Spinal cord (tissue), 10 donors: ENCODE measurements around the gene CD48. TPM values are rescaled to one million over a fixed set of nuclear protein-coding genes. Genes with fewer than 3 reads are reported as not detected.

ENCODE experiments used
- DNase-seq, 6 donors: peaks; one replicate each; pipeline versions ENCODE4 v3.0.0 to v3.0.0-alpha.2; 2013 to 2015; ENCODE audit warnings: low spot score in 6 of 6, low read depth in 4 of 6
- H3K27ac ChIP-seq: one replicate; pipeline ENCODE4 v1.5.1; 2013; ENCODE audit warnings: low read depth, low read length, control low read depth
- H3K27me3 ChIP-seq: one replicate; pipeline ENCODE4 v1.6.1; 2013; ENCODE audit warnings: low read length; ENCODE audit not compliant: control insufficient read depth, insufficient read depth
- H3K36me3 ChIP-seq: one replicate; pipeline ENCODE4 v1.6.1; 2013; ENCODE audit warnings: low read length; ENCODE audit not compliant: control insufficient read depth, insufficient read depth
- H3K4me1 ChIP-seq: one replicate; pipeline ENCODE4 v1.6.1; 2013; ENCODE audit warnings: low read length; ENCODE audit not compliant: control insufficient read depth, insufficient read depth
- H3K4me3 ChIP-seq: one replicate; pipeline ENCODE4 v1.5.1; 2013; ENCODE audit warnings: low read depth, low read length, control low read depth
- H3K9me3 ChIP-seq: one replicate; pipeline ENCODE4 v1.6.1; 2013; ENCODE audit warnings: low read length; ENCODE audit not compliant: control insufficient read depth, insufficient read depth
- WGBS: methylation state at CpG from one replicate; pipeline ENCODE4 v1.1.5; 2013; ENCODE audit warnings: missing lambda C conversion rate; ENCODE audit not compliant: insufficient coverage; 5-methylcytosine and 5-hydroxymethylcytosine counted together
- polyA plus RNA-seq, 2 donors: library from polyadenylated mRNA; unstranded; fragments of 120-200 nt; gene quantifications; one replicate each; pipeline ENCODE4 v1.2.1, GENCODE V29; 2013; ENCODE audit not compliant: insufficient read length in 2 of 2
- total RNA-seq, 2 donors: library from RNA; depleted of rRNA in 1 of 2; stranded (reverse); fragments of 120-200 nt in 1 of 2; fragments of >200 nt in 1 of 2; gene quantifications; one replicate each; pipeline versions ENCODE4 v1.2.3 to v1.2.4, GENCODE V29; 2013 to 2014
- donor health status: healthy.

Gene CD48
- total and polyA plus RNA-seq, 4 donors, result 0.62 to 9.4 (median 1.1) TPM; not detected in 1

DNA sequence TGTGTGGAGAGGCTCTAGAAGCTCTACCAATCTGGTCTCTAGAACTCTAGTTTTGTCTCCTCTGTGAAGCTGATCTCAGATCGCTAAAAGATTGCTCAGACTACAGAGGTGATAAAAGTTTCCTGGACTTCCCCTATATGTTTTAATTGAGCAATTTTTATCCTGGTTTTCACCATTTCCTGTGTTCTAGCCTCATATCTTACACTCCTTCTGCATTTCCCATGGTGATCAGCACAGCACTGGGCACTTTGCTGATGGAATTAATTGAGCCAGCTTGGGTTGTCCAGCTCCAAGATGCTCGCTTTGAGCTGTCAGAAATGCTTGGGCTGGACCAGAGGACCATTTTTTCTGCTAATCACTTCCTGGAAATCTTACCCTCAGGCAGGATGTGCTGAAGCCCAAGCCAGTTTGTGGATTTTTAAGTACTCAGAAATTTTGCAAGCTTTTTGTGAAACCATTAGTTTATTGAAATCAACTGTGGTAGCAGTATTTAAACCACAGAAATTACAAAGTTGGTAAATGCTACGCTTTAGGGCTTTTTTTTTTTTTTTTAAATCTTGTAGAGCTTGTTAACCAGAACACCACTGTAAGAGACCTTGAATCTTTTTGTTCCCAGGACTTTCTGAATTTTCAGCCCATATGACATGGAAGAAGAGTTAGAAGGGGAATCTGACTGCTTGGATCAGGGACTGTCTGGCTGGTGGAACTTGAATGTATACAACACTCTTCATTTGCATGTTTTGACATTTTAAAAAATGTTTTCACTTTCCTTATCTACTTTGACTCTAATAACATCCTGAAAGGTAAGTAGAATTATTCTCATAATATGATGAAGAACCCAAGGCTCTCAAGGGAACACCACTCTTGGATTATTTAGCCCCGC is 28.4 kb downstream of the CD48 start:
- no peaks in the 10 kb centered on the region for H3K4me1 ChIP-seq
- H3K9me3 ChIP-seq, result no peaks in the 10 kb centered on the region
- H3K4me3 ChIP-seq, result no peak overlapping the region
- 83% methylated on average over 1 of the region's 4 CpGs for WGBS
- DNase-seq, result no peak
- H3K27me3 ChIP-seq, result no peaks in the 10 kb centered on the region
- no peaks in the 10 kb centered on the region for H3K36me3 ChIP-seq
- H3K27ac ChIP-seq, result no peak overlapping the region

DNA sequence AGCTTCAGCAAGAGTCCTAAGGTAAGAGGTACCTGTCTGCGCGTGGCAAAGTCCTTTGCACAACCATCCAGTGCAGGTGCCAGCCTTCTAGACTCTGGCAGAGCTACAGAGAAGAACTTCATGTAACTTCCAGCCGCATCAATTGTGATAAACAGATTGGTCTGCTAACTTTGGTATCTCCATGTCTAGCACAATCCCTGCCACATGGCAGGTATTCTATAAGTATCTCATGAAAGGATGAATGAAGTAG is 29.8 kb downstream of the CD48 start:
- H3K36me3 ChIP-seq, result no peaks in the 10 kb centered on the region
- no peaks in the 10 kb centered on the region for H3K27me3 ChIP-seq
- DNase-seq, result no peak
- WGBS, result 97% methylated on average over 2 of the region's 3 CpGs
- no peaks in the 10 kb centered on the region for H3K4me1 ChIP-seq
- H3K9me3 ChIP-seq, result no peaks in the 10 kb centered on the region
- no peak overlapping the region for H3K27ac ChIP-seq
- no peak overlapping the region for H3K4me3 ChIP-seq

DNA sequence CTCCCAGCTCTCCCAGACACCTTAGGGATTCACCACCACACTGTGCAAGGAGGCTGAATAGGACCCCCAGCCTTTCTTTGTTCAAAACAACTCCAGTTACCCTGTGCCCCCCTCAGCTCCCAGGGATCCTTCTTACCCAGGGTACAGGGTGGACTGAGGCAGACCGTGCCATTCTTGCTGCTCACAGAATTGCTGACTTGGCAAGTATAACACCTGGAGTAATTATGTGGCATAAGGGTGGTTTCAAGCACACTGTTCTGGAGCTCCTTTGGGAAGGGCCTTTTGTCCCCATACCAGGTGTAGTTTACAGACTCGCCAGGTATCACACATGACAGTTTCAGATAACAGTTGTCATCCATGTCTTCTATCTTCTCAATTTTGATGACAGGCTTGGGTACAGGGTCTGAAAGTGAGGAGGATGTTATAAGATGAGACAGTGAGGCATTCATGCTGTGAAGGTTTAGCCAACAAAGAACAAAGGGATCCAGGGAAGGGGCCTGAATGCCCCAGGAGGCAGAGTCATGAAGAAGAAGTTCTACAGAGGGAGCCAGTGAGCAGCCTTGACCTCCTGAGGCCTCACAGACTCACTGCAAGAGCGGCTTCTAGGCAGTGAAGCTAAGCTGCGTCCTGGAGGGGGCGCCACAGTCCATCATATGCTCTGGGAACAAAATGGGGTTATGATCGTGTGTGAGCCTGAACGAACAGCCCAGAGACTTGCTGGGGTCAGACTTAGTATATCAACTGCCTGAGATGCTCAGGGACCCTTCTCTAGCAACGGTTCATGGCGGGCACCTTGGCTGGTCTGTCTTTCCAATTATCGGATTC is 30.3 kb downstream of the CD48 start:
- Histone ChIP-seq H3K9me3 (no peaks in the 10 kb centered on the region), H3K27ac (no peak overlapping the region), H3K27me3 (no peaks in the 10 kb centered on the region), H3K36me3 (no peaks in the 10 kb centered on the region), H3K4me1 (no peaks in the 10 kb centered on the region), H3K4me3 (no peak overlapping the region)
- whole genome bisulfite sequencing, result 43% methylated on average over 8 of the region's 10 CpGs
- peak in 3 of 6 donors; percentile 4 to 70 (median 49) for DNase-seq

DNA sequence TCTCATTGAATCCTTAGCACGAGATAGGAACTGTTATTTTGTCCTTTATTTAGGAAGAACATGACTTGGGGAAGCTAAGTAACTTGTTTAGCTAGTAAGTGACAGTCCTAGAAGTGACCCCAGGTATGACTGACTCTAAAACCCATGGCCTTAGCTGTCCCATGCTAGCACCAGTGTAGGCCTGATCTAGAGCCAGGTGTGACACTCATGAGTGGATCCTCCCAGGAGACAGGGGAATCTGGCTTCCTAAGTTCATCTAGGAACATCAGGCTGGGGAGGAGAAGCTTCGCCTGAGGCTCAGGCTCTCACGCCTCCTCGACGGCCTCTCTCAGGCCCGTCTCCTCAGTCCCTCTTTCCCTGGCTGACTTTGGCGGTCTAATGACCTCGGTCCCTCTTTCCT is 31.2 kb downstream of the CD48 start:
- Histone ChIP-seq H3K27me3 (no peaks in the 10 kb centered on the region), H3K9me3 (no peaks in the 10 kb centered on the region), H3K36me3 (no peaks in the 10 kb centered on the region), H3K27ac (no peak overlapping the region), H3K4me3 (no peak overlapping the region), H3K4me1 (no peaks in the 10 kb centered on the region)
- no peak for DNase-seq
- WGBS, result 90% methylated on average over 7 of the region's 8 CpGs

DNA sequence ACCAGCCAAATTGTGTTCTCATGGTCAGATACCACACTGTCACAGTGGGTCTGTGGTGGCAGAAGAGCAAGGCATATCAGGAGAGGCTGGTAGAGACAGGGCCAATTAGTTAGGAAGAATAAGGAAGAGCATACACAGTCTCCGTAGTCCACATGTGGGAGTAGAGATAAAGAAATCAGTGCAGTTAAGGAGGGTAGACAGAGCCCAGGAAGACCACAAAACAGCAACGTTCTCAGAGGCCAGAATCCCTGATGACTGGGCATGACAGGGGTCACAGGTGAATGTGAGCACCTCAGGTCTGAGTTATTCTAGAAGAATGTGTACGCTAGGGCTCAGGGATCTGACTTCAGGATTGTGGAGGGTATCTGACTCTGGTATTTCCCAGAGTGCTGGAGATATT is 31.7 kb downstream of the CD48 start:
- Histone ChIP-seq H3K9me3 (no peaks in the 10 kb centered on the region), H3K36me3 (no peaks in the 10 kb centered on the region), H3K27me3 (no peaks in the 10 kb centered on the region), H3K4me1 (no peaks in the 10 kb centered on the region), H3K27ac (no peak overlapping the region), H3K4me3 (no peak overlapping the region)
- no peak for DNase-seq
- 89% methylated on average over 3 of the region's 3 CpGs for WGBS

DNA sequence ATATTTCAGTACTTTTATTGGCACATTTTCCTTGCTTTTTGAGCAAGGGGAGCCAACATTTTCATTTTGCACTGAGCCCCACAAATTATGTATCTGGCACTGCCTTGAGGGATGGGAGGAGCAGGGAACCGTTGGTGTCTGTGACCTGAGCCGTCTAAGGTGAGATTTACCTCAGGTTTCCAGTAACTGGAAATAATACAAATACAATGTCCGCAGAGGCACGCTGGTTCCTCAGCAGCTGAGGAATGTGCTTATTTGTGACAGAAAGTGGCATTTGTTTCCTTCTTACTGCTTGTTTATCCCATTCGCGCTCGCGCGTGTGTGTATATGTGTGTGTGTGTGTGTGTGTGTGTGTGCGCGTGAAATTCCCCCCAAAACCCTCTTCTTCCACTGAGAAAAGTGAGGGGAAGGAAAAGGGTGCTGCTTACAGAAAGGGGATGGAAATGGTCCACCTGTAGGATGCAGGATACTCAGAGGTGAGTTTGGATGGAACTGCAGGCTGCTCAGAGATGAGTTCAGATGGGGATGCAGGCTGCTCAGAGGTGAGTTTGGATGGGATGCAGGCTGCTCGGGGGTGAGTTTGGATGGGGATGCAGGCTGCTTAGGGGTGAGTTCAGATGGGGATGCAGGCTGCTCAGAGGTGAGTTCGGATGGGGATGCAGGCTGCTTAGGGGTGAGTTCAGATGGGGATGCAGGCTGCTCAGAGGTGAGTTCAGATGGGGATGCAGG is 34.6 kb downstream of the CD48 start:
- Histone ChIP-seq H3K9me3 (no peaks in the 10 kb centered on the region), H3K4me1 (no peaks in the 10 kb centered on the region), H3K27me3 (no peaks in the 10 kb centered on the region), H3K4me3 (no peak overlapping the region), H3K27ac (no peak overlapping the region), H3K36me3 (no peaks in the 10 kb centered on the region)
- 64% methylated on average over 4 of the region's 13 CpGs for WGBS
- DNase-seq, result no peak

DNA sequence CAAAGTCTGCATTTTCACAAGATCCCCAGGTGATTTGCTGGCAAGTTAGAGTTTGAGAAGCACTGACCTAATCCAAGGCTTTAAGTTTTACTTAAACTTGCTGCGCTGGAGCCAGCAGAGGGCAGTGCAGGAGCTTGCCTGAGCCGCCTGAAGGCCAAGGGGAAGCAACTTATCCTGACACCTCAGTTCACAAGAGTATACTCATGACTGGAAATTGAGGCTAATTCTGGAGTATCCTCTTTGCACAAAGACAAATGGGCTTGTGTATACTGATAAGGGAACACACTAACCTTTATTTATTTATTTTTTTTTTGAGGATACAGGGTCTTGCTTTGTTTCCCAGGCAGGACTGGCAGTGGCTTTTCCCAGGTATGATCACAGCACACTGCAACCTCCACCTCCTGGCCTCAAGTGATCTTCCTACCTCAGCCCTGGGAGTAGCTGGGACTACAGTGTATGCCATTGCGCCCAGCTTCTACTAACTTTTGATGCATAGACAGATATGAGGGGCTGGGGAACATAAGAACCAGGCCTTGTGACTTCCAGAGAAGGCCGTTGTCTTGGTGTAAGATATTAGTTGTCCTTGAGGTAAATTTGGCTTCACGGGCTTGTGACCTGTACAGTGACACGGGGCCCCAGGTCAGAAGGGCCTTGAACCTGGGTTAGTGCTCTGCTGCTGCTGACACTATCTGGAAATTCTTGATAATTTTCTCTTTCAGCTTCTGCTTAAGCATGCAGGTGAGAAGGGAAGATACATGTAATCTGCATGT is 35.8 kb downstream of the CD48 start:
- Histone ChIP-seq H3K9me3 (no peaks in the 10 kb centered on the region), H3K27me3 (no peaks in the 10 kb centered on the region), H3K36me3 (no peaks in the 10 kb centered on the region), H3K4me1 (no peaks in the 10 kb centered on the region), H3K4me3 (no peak overlapping the region), H3K27ac (no peak overlapping the region)
- DNase-seq, result peak; percentile 26 to 89 (median 36)
- 75% methylated on average over 3 of the region's 6 CpGs for WGBS

DNA sequence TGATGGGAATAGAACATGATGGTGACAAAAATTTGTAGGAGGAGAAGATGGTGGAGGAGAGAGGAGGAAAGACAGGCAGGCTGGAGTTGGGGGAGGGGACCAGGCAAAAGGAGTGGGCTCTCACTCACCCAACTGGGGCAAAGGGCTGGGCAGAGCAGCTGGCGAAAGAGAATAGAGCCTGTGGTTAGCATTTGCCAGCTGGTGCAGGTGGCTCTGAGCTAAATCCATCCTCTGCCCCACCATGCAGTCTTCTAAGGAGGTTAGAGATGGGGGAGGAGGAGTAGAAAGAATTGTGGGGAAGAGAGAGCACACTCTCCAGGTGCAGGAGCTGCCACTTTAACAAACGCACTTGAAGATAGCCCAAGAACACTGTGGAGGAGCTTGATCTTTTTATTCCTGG is 37.2 kb downstream of the CD48 start:
- H3K27me3 ChIP-seq, result no peaks in the 10 kb centered on the region
- WGBS, result 67% methylated on average over 1 of the region's 2 CpGs
- no peaks in the 10 kb centered on the region for H3K4me1 ChIP-seq
- H3K36me3 ChIP-seq, result no peaks in the 10 kb centered on the region
- H3K9me3 ChIP-seq, result no peaks in the 10 kb centered on the region
- no peak overlapping the region for H3K4me3 ChIP-seq
- no peak overlapping the region for H3K27ac ChIP-seq
- DNase-seq, result no peak
